ENCODE data around the gene KCNQ1.

KCNQ1 gene

DNA sequence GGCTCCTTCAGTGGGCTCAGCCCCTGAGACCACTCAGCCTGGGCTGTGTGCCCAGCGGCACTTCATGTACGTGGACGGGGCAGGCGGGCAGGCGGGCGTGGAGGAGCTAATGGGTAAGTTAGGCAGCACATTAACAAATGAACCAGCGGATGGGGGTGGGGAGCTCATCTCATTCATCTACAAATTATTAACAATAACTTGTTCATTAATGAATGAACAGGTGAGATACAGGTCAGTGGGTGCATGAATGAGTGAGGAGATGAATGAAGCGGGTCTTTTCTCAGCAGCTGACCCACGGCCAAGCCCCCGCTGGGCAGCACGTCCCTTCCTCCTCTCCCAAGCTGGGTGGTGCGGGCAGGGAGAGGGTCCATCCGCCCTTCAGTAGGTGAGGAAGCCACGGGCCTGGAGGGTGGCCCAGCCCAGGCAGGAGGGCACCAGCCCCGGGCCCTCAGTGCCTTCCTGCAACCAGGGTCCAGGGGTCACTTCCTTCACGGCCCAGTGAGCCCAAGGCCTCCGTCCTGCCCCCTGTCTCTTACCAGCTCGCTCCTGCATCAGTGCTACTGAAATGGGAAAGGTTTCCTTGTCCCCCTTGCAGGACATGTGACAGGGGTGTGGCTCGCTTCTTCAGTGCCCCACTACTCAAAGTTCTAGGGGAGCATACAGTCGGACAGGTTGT lies 315.5 kb downstream of the KCNQ1 start:
- no peak for DNase-seq

DNA sequence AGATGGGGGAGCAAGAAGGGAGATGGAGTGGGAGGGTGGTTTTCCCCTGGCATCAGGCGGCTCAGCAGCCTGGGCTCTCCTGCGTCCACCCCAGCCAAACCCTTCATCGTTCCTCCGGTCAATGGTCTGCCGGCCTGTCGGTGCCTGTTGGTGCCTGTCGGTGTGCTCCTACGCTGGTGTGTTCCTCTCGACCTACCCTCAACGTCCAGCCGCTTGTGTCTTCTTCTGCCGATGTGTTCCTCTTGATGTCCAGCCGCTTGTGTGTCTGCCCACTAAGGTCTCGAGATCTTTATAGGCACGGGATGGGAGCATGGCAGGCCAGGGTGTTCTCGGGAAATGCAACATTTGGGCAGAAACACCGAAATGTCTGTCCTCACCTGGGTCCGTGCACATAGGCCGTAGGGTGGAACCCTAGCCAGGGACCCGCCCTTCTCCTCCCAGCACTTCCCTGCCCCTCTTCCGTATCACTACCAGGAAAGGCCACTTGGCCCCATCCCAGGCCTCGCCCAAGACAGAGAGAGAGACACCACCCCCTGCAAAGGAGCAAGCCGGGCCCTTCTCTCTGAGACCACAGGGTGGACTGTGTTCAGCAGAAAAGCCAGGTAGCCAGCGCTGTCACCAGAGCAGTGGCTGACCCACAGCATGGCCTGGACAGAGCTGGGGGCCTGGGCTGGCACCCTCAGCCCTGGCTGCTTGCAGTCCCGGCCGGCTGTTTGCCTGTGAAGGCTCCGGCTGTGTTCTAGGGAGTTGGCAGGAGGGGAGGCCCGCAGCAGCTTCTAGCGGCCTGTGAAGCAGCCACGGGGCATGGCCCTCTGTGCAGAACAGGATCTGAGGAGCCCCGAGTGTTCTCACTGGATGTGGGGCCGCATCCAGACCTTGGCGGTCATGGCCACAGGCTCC lies 316.6 kb downstream of the KCNQ1 start:
- DNase-seq: no peak

GRCh38 chr11:2762031-2762380 lies 317.2 kb downstream of the KCNQ1 start:
- DNase-seq: no peak

- DNase-seq: no peak
Measured at GRCh38 chr11:2762451-2762850, 317.6 kb downstream of the KCNQ1 start.

- DNase-seq: peak; percentile 76
Measured at GRCh38 chr11:2763984-2764383, 319.2 kb downstream of the KCNQ1 start.

DNA sequence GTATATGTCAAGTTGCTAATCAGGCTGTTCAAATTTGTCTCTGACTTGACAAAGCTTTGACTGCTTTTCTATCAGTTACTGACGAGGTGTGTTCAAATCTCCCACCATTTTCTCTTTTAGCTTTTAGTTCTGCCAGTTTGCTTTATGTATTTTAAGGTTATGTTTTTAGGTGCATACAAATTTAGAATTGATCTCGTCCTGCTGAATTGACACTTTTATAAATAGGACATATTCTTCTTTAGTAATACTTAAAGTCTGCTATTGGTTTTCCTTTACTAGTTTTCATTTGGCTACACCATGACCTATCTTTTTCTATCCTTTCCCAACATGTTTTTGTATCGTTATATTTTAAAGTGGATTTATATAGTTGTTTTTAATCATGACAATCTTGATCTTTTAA lies 320.7 kb downstream of the KCNQ1 start:
- no peak for DNase-seq

- DNase-seq: no peak
Measured at GRCh38 chr11:2766166-2766565, 321.4 kb downstream of the KCNQ1 start.

- no peak for DNase-seq
Measured at GRCh38 chr11:2767071-2767470, 322.3 kb downstream of the KCNQ1 start.

DNA sequence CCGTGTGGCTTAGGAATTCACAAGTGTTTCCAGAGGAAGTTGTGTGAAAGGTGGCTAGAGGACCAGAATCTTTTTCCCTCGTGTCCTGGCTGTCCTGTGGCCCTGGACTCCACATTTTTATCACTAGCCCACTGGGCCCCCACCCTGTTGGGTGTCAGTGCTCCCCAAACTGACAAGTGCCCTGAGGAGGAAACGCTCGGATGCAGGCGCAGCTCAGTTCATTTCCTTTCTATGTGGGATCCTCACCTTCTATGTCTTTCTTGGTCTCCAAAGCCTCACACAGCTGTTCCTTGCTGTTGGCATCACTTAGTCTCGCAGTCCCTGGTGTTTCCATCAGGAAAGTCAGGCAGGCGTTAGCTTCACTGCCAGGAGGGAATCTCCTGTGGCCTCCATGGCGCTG lies 323.0 kb downstream of the KCNQ1 start:
- DNase-seq: no peak

GRCh38 chr11:2768471-2769408 lies 323.9 kb downstream of the KCNQ1 start:
- no peak for DNase-seq

GRCh38 chr11:2769409-2770095 lies 324.7 kb downstream of the KCNQ1 start:
- no peak for DNase-seq

DNA sequence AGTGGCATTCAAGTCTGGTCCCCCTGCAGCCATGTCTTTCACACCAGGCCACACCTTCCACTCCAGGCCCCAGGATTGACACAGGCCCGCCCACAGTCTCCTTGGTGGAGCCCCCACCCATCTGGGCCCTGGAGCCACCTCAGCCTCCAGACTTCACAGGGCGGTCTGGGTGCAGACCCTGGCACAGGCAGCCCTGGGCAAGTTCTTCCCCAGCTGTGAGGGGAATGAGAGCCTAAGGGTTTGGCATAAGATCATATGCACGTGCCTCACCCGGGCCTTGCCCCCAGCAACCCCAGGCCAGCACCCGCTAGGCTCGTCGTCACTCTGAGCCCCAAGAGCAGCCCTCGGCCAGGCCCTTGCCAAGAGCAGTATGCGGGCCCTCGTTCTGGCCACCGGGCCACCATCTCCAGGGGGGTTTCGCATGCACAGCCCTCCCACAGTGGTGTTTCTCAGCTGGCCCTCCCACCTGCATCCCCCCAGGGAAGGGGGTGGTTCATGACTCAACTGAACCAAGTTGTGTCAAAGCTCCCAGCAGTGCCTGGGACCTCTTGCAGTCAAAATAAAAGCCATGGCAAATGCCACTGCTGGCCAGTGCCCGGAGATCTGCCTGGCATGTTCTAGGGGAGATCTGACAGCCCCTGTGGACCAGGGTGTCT lies 325.4 kb downstream of the KCNQ1 start:
- DNase-seq: no peak

- no peak for DNase-seq
Measured at GRCh38 chr11:2770761-2771301, 326.0 kb downstream of the KCNQ1 start.

GRCh38 chr11:2771758-2772466 lies 327.1 kb downstream of the KCNQ1 start:
- peak; percentile 58 for DNase-seq

DNA sequence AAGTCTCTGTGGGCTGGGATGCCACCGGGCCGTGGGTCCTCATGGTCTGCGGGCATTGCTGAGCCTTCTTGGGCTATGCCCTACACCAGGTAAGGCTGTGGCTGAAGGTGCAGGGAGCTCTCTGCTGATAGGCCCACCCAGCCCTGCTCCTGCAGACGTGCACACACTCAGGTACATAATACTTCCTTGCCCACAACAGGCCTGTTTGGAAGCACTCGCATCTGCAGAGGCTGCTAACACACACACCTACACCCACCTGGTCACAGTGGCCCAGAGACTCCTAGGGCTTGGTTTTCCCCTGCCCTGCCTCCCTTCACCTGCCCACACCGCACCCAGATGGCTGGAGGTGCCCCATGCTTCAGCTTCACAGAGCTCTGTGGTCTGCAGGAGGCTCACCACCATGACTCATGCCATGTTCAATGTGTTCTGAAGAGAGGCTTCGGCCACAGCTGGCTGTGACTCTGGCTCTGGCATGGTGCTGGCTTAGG lies 327.8 kb downstream of the KCNQ1 start:
- no peak for DNase-seq

DNA sequence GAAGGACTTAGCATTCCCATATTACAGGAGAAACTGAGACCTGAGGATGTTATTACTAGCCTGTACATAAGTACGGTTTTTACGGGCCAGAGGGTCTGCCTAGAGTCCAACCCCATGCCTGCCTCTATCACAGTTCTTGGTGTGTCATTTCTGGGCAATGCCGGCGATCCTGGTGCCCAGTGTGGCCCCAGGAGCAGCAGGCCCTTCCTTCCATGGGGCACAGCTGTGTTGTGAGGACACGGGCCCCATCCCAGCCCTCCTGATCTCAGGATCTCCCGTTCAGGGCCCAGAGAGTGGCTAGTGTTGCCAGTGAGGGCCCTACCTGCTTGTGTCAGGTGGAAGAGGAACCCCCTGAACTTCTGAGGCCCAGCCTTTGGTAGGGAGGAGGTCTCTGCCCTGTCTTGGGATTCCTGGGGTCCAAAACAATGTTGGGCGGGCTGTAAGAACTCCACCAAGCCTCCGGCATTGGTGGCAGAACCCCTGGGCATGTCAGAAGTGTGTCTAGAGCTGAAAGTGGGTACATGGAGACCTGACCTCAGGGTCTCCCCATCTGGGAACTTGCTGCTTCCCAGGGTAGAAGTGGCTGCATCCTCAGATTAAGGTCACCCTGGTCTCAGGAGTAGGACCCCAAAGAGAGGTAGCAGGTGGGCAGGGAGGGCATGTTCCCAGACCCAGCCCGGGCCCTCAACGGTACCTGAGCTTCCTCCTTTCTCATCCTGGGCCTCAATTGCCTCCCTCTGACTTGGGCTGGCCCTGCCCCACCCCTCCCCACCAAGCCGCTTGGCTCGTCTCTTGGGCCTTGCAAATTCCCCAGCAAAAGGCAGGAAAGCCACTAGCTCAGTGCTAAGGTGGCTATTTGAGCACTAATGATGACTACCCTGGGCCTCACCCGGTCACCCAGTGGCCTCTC lies 329.6 kb downstream of the KCNQ1 start:
- no peak for DNase-seq

GRCh38 chr11:2775083-2775625 lies 330.3 kb downstream of the KCNQ1 start:
- peak; percentile 57 for DNase-seq

DNA sequence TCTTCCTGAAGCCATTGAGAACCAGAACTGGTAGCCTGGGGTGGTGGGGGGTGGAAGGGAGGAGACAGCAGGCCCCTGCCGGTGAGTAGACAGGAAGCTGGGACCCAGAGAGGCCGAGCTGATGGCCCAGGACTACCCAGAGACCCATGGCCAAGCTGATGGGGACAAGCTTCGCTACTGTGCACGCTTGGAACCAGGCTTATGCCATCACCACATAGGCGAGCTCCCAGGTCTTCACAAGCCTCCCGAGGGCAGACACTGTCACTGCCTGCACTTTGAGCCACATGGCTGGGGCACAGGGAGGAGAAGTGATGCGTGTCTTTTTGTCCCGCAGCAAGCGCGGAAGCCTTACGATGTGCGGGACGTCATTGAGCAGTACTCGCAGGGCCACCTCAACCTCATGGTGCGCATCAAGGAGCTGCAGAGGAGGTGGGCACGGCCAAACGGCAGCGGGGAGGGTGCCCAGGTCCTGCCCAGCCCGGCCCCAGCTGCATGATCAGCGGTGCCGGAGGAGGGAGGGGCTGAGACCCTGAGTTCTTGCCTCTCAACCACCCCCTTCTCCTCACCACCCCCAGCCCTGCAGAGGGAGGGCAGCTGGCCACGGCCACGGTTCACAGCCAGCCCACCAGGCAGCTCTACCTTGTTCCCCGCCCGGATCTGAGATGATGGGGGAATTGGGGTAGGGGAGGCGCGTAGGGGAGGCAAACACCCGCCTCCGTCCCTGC lies 331.0 kb downstream of the KCNQ1 start:
- DNase-seq: no peak

Measured in NCI-H2171 treated with DMSO at 0.1 percent for 48 hours (cell line).